Posterior cingulate gyrus (tissue), 11 donors: Measurements from ENCODE around the gene ORC3.
"Not testable (repeated sequence)": the region's sequence is repeated elsewhere in the genome, so short reads cannot be mapped to it uniquely, and the experiment has no call there.

Experiments
- DNase-seq, 10 donors: peaks; one replicate each; pipeline versions ENCODE4 v3.0.0 to v3.0.0-alpha.2; 2020 to 2021; ENCODE audit warnings: mixed read lengths in 3 of 10
- intact Hi-C: fragments of 100-400 bp; cut with DNase I; formaldehyde crosslinking; loops from one replicate; pipeline ENCODE4 v1.15.1; 2023

ORC3 gene

GRCh38 chr6:87655824-87656223 is 65.9 kb downstream of the ORC3 start:
- intact Hi-C loops = no loop called here

DNA sequence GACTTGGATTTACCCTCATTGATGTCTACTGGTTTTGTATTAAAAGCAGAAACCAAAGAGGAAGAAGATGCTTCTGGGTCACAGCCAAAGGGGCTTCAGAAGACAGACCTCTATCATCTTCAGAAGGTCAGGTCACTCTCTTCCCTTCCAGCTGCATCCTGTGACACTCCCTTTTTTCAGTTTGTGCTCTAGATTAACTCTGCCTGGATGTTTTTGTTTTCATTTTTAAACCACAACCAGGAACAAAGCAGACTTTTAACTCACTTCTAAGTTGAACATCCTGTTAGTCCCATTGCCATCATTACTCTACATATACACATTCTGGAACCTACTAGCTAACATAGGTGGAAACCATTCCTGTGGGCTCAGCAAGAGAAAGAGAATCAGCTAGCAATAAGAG is 66.9 kb downstream of the ORC3 start:
- intact Hi-C loops = no loop called here
- no peak for DNase-seq

More at GRCh38 chr6:87655824-87656223, 65.9 kb downstream of the ORC3 start:
- no peak for DNase-seq

DNA sequence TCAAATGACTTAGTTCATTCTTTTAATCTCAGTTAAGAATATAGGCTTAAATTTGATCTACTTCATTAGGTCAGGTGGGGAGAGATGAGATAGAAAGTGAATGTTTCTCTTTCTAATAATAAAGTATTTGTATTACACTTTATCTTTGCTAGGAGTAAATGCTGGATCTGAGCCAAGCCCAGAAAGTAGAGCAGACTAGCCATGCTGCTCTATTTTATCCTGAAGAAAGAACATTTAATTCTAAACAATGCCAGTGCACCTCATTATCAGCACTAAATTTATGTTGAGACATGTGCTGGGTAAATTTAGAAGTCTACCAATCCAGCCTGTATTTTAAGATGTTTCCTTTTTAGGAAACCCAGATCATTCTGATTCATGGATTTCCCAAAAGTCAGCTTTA is 68.6 kb downstream of the ORC3 start:
- no peak for DNase-seq
- intact Hi-C loops = no loop called here

DNA sequence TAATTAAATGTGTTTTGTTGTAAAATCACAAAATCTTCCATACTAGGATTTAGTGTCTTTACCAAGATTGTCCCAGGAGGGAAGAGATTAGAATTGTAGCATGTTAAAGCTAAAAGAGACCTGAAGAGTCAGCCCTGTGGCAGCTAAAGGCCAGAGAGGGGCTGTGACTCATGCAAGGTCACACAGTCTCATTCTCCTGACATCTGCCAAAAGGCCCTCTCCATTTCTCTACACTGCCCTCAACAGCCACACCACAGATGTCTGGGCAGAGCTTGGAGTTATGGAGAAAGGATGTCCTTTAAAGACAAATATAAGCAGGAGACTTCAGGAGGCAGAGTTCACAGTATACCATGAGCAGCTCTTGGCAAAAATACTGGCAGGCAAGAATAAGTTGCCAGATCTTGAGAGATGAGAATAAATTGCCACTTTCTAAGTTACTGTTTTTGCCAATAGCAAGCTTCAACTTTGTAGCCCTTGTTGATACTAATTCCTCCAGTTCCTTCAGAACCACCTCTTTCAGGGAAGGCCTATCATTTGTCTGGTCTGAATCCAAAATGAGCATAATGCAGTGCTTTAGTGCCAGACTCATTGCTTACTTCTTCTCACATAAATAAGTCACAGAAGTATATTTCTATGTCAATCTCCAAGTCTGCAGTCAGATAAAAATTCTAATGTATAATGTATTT is 70.4 kb downstream of the ORC3 start:
- DNase-seq = no peak
- intact Hi-C loops = no loop called here

GRCh38 chr6:87661016-87661415 is 71.1 kb downstream of the ORC3 start:
- no peak for DNase-seq
- intact Hi-C loops = no loop called here

- intact Hi-C loops = no loop called here
- no peak for DNase-seq
Measured at GRCh38 chr6:87661503-87661902, 71.6 kb downstream of the ORC3 start.

DNA sequence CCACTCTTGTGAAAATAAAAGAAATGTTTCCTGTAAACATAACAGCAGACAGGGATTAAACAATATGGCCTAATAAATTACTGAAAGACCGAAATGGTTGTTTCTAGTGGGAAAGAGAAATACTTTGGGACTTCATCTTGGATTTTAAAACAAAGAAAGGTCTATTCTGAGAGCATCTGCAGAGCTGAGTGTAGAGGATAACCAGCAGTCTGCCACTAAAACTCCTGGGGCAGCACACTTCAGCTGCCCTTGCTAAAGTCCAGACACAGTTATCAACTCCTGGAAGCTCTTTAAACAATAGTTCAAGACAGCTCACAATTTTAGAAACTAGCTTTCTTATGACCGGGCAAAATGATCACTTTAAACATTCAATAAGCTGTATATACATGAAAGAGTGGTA is 73.5 kb downstream of the ORC3 start:
- intact Hi-C loops = no loop called here
- no peak for DNase-seq

- intact Hi-C loops = no loop called here
- no peak for DNase-seq
Measured at GRCh38 chr6:87664921-87665485, 75.1 kb downstream of the ORC3 start.

GRCh38 chr6:87667032-87667431 is 77.1 kb downstream of the ORC3 start:
- intact Hi-C loops = no loop called here
- no peak for DNase-seq

- intact Hi-C loops = no loop called here
- no peak for DNase-seq
Measured at GRCh38 chr6:87668013-87668412, 78.1 kb downstream of the ORC3 start.

DNA sequence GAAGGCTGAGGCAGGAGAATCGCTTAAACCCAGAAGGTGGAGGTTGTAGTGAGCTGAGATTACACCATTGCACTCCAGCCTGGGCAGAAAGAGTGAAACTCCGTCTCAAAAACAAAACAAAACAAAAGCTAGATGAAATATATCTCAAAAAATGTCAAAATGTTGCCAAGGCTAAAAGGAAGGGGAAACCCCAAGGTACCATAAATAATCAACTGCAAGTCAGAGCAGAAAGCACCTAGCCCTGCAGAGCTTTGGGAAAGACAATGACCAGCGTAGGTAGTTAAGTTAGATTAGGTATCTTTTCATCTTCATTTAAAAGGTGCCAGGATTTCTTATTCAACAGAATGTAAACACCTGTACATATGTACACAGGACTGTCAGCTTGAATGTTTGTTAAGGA is 79.1 kb downstream of the ORC3 start:
- no peak for DNase-seq
- intact Hi-C loops = no loop called here

DNA sequence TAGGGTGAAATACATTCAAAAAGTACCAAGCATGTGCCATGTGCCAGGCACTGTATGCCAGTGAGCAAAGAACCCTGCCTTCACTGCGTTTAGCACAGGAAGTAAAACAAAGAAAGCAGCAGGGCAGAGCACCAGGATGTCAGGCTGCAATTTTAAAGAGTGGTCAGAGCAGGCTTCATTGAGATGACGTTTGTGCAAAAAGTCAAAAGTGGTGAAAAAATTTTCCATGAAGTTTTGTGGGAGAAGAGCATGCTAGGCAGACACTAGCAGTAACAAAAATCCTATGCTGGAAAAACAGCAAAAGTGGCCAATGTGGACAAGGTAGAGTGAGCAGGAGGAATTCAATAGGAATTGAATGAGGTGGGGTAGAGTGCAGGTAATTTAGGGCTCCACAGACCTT is 80.8 kb downstream of the ORC3 start:
- intact Hi-C loops = no loop called here
- no peak for DNase-seq

DNA sequence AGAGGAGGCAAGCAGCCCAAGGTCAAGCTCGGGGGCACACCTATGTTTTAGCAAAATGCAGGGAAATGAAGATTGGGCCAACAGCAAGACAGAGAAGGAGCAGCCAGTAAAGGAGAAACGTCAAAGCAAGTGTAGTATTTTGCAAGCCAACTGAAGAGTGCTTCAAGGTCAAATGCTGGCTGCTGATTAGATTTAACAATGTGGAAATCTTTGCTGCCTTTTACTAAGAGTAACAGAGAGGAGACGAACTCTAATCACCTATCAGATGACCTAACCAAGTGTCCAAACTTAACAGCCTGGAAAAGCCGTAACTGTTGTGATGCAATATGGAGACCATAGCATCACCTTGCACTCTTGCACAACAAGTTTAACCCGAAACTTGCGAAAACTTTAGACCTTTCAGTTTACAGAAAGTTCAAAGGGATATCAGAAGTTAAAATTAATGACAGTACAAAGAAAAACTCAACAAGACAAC is 81.7 kb downstream of the ORC3 start:
- intact Hi-C loops = no loop called here
- DNase-seq = no peak

DNA sequence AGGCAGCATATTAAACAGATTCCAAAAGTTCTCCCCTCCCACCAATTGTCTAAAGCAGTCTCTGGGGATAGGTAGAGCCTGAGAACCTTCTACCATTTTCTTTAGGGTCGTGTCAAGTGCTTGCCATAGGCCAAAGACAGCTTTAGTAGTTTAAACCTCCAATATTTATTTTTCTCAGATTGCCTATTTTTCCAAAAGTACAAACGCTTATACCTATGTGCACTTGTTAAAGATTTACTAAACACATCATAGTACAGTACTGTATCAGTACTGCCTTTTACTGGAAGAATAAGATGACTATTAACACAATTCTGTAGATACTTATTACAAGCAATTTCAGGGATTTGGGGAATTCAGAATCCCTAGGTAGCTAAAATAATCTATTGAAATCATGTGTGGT is 82.7 kb downstream of the ORC3 start:
- intact Hi-C loops = no loop called here
- no peak for DNase-seq

DNA sequence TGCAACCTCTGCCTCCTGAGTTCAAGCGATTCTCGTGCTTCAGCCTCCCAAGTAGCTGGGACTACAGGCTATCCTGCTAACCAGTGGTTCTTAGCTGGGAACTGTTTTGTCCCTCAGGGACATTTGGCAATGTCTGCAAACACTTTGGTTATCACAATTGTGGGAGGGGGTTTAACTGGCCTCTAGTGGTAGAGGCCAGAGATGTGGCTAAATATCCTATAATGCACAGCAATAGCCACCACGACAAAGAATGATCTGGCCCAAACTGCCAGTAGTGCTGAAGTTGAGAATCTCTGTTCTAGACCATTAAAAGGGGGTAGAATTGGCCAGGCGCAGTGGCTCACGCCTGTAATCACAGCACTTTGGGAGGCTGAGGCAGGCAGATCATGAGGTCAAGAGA is 83.3 kb downstream of the ORC3 start:
- intact Hi-C loops = no loop called here
- DNase-seq = no peak

GRCh38 chr6:87674290-87674689 is 84.4 kb downstream of the ORC3 start:
- intact Hi-C loops = no loop called here

GRCh38 chr6:87675004-87675681 is 85.2 kb downstream of the ORC3 start:
- intact Hi-C loops = no loop called here
- DNase-seq = no peak

More at GRCh38 chr6:87674290-87674689, 84.4 kb downstream of the ORC3 start:
- no peak for DNase-seq

DNA sequence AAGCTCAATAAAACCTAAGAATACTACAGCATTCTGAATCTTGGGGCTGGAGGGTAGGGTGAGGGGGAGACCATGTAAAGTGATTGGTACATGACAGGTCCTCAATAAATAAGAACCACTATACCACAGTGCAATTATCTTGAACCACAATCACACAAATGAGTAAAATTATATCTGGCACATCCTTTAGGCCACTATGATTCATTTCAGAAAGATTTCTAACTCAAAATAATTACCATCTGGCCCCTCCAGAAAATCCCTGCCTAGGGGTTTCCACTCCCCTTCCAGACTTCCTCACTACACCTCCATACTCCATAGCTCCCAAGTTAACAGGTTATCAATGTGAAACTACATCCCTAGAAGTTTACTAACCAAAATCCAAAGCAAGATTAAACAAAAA is 92.4 kb downstream of the ORC3 start:
- DNase-seq = no peak
- intact Hi-C loops = no loop called here

DNA sequence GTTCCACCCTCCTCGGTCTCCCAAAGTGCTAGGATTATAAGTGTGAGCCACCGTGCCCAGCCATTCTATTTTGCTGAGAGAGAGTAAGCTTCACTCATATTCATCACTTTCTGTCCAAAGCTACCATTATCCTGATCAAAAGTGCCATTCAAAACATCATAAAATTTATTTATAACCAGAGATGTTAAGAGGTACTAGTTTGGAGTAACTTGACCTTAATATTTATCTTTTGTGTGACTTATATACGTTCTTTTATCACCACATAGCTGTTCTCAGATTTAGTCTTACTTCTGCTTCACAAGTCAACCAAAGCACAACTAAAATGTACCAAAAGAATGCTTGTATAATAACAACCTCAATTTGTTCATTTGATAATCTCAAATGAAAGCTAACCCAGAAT is 94.0 kb downstream of the ORC3 start:
- no peak for DNase-seq
- intact Hi-C loops = no loop called here

DNA sequence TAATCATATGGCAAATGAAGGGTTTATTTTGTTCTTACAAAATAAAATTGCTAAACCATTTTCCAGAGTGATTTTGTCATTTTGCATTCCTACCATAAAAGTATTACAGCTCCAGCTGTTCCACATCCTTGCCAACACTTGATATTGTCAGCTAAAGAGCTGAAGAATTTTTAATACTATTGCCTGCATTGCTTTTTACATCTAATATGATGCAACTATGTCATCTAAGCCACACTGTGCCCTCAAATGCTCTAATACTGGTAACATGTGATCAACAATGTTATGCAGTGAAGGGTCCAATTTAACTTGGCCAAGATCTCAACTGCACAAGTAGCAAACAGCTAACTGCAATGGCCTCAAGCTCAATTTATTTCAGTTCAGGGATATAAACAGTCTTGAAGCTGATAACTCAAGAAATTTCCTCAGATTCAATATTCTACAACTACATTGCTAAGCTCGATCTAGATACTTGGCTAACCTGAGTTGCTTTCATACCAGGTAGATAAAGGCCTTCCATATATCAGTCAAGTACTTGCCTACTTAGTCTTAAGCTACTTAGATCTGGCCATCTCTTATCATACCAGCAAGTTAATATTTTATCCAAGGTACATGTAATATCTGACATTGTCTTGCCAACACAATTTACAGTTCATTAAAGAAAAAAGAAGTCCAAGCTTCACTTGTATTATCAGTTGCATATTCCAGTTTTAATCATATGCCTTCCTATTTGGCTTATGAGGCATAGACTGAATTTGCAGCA is 95.1 kb downstream of the ORC3 start:
- intact Hi-C loops = no loop called here
- DNase-seq = no peak

- intact Hi-C loops = not testable (repeated sequence)
Measured at GRCh38 chr6:87686636-87687205, 96.8 kb downstream of the ORC3 start.

More at GRCh38 chr6:87686636-87687205, 96.8 kb downstream of the ORC3 start:
- not testable (repeated sequence) for DNase-seq
